ENCODE results near the gene SPACA1. TPM values are rescaled to one million over a fixed set of nuclear protein-coding genes. Genes with fewer than 3 reads are reported as not detected.

The SPACA1 gene
- total RNA-seq, 3 donors from 2014 or later: not detected

- H3K36me3 ChIP-seq (ENCODE audit: low read depth): no peaks in the 10 kb centered on the region
- ATAC-seq: peak; percentile 83
- intact Hi-C loops (cut with DNase I, micrococcal nuclease): no loop called here
- no peaks in the 10 kb centered on the region for H3K9me3 ChIP-seq
- no peak for TF ChIP-seq CTCF (IDR thresholded peaks at IDR 0.05)
- DNase-seq: no peak
- H3K4me1 ChIP-seq (ENCODE audit: low read depth): no peaks in the 10 kb centered on the region
- no peak overlapping the region for H3K4me3 ChIP-seq
Observed at GRCh38 chr6:88008831-88009231, 38.8 kb upstream of the SPACA1 start.

- peak; percentile 73 for ATAC-seq
- TF ChIP-seq CTCF (IDR thresholded peaks at IDR 0.05): no peak
- H3K9me3 ChIP-seq: no peaks in the 10 kb centered on the region
Observed at GRCh38 chr6:88013015-88013414, 34.6 kb upstream of the SPACA1 start.

GRCh38 chr6:88013554-88013953 lies 34.1 kb upstream of the SPACA1 start:
- DNase-seq (no peak), ATAC-seq (no peak)
- Histone ChIP-seq H3K4me1 (ENCODE audit: low read depth) (no peaks in the 10 kb centered on the region), H3K36me3 (ENCODE audit: low read depth) (no peaks in the 10 kb centered on the region), H3K9me3 (no peaks in the 10 kb centered on the region), H3K4me3 (no peak overlapping the region)
- intact Hi-C loops (cut with DNase I, micrococcal nuclease): no loop called here
- no peak for TF ChIP-seq CTCF (IDR thresholded peaks at IDR 0.05)

More at GRCh38 chr6:88013015-88013414, 34.6 kb upstream of the SPACA1 start:
- Histone ChIP-seq H3K4me1 (ENCODE audit: low read depth) (no peaks in the 10 kb centered on the region), H3K4me3 (no peak overlapping the region), H3K36me3 (ENCODE audit: low read depth) (no peaks in the 10 kb centered on the region)
- intact Hi-C loops (cut with DNase I, micrococcal nuclease): no loop called here
- no peak for DNase-seq

- no peak overlapping the region for H3K4me3 ChIP-seq
- no peaks in the 10 kb centered on the region for H3K36me3 ChIP-seq (ENCODE audit: low read depth)
- no peaks in the 10 kb centered on the region for H3K9me3 ChIP-seq
- intact Hi-C loops (cut with DNase I, micrococcal nuclease): no loop called here
- no peak for ATAC-seq
- DNase-seq: no peak
- H3K4me1 ChIP-seq (ENCODE audit: low read depth): no peaks in the 10 kb centered on the region
- no peak for TF ChIP-seq CTCF (IDR thresholded peaks at IDR 0.05)
Observed at GRCh38 chr6:88020439-88020838, 27.2 kb upstream of the SPACA1 start.

- no peak for ATAC-seq
- TF ChIP-seq CTCF (IDR thresholded peaks at IDR 0.05): no peak
Observed at GRCh38 chr6:88024696-88025095, 22.9 kb upstream of the SPACA1 start.

GRCh38 chr6:88031550-88031949 lies 16.1 kb upstream of the SPACA1 start:
- H3K4me3 ChIP-seq: no peak overlapping the region
- intact Hi-C loops (cut with DNase I, micrococcal nuclease): no loop called here

More at GRCh38 chr6:88024696-88025095, 22.9 kb upstream of the SPACA1 start:
- intact Hi-C loops (cut with DNase I, micrococcal nuclease): no loop called here
- Histone ChIP-seq H3K4me3 (no peak overlapping the region), H3K4me1 (ENCODE audit: low read depth) (no peaks in the 10 kb centered on the region), H3K36me3 (ENCODE audit: low read depth) (no peaks in the 10 kb centered on the region), H3K9me3 (peaks cover 17% of the 10 kb centered on the region)
- no peak for DNase-seq

More at GRCh38 chr6:88031550-88031949, 16.1 kb upstream of the SPACA1 start:
- H3K4me1 ChIP-seq (ENCODE audit: low read depth): no peaks in the 10 kb centered on the region
- H3K9me3 ChIP-seq: peaks cover 52% of the 10 kb centered on the region
- H3K36me3 ChIP-seq (ENCODE audit: low read depth): no peaks in the 10 kb centered on the region
- no peak for ATAC-seq
- TF ChIP-seq CTCF (IDR thresholded peaks at IDR 0.05): no peak
- no peak for DNase-seq

Data from mucosa of descending colon (tissue), 3 donors.